Activated CD4-positive, alpha-beta T cell treated with anti-CD3 and anti-CD28 coated beads, Interleukin-2, amount 10 ng/mL, durations not matched to agents 7 days and 5 days (primary cell): ENCODE measurements around the gene PTGES3. TPM values are rescaled to one million over a fixed set of nuclear protein-coding genes. Genes with fewer than 3 reads are reported as not detected.
"Not testable (repeated sequence)": the region's sequence is repeated elsewhere in the genome, so short reads cannot be mapped to it uniquely, and the experiment has no call there.

Experiments used
- CTCF ChIA-PET: fragments of 350-600 bp; sonication (Branson Sonifier 250); formaldehyde crosslinking; loops from one replicate; lab custom pipeline; 2021; ENCODE audit warnings: antibody characterized with exemption; lab: Charles Lee
- POLR2A ChIA-PET: fragments of 350-600 bp; sonication (Branson Sonifier 250); formaldehyde crosslinking; loops from one replicate; lab custom pipeline; 2021; ENCODE audit warnings: antibody characterized with exemption; lab: Charles Lee
- DNase-seq: peaks from one replicate; pipeline ENCODE4 v3.0.0-alpha.2; 2020
- H3K27ac Mint-ChIP-seq: one replicate; pipeline ENCODE4 v1.8.0; 2021; ENCODE audit warnings: mild to moderate bottlenecking, moderate library complexity, mixed read lengths
- H3K27me3 Mint-ChIP-seq: one replicate; pipeline ENCODE4 v1.8.0; 2021; ENCODE audit warnings: mixed read lengths
- H3K36me3 Mint-ChIP-seq: one replicate; pipeline ENCODE4 v1.8.0; 2021; ENCODE audit warnings: low read depth, mixed read lengths
- H3K4me1 Mint-ChIP-seq: one replicate; pipeline ENCODE4 v1.8.0; 2021; ENCODE audit warnings: mixed read lengths
- H3K4me3 Mint-ChIP-seq: one replicate; pipeline ENCODE4 v1.8.0; 2021; ENCODE audit warnings: mild to moderate bottlenecking, moderate library complexity, mixed read lengths
- H3K9me3 Mint-ChIP-seq: one replicate; pipeline ENCODE4 v1.8.0; 2021; ENCODE audit warnings: mixed read lengths
- total RNA-seq, 2 experiments: library from RNA; stranded (reverse); gene quantifications; one replicate each; pipeline ENCODE4 v1.2.3, GENCODE V29; 2021

PTGES3 gene, protein sequence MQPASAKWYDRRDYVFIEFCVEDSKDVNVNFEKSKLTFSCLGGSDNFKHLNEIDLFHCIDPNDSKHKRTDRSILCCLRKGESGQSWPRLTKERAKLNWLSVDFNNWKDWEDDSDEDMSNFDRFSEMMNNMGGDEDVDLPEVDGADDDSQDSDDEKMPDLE
- total RNA-seq, result 100 to 1,000 TPM; 218 to 236 TPM

DNA sequence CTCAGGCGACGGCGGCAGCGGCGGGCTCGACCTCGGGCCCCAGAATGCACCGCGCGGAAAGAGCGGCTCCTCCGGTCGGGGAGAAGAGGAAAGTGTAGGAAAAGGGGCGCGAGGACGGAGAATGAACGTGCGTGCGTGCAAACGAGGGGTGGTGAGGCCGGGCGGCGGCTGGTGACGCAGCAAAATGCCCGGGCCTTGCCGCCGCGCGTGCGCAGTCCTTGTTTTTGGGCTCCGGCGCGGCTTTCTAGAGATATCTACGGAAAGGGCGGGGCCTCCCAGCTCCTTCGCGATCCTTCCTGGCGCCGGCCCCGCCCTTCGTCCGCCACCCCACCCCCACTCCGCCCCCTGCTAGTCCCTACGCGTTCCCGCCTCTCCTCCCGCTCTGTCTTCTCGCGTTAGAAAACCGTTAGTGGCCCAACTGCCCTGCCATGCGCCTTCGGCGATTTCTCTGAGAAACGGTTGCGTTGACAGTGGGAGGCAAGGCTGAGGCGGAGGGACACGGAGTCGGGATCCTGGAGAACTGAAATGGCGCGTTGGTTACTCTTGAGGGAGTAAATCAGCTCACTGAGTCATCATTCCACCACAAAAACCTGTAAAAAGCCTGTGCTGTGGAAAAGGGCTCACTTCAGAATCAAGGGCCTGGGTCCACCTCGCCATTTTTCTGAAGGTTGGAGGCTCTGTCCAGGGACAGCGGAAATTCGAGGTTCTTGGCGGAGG is at the start of gene PTGES3:
PTGES3 (minus strand) TSS at position 156 of the 717 bp plus-strand sequence. CDS start 285 bp downstream, outside the sequence.
- peak within 1 kb of the TSS; percentile 100 for H3K4me3 Mint-ChIP-seq
- H3K9me3 Mint-ChIP-seq, result no peaks in the 10 kb centered on the region
- peak within 1 kb of the TSS; percentile 100 for H3K27ac Mint-ChIP-seq
- DNase-seq, result peak; percentile 98
- peaks cover 29% of the 10 kb centered on the region for H3K4me1 Mint-ChIP-seq
- no peaks in the 10 kb centered on the region for H3K27me3 Mint-ChIP-seq
- ChIA-PET CTCF (interaction anchor here (1.0 to 1.9 kb wide), 3 partner anchors 17 to 555 kb away, joined by 3 to 6 read pairs (median 3); no protein-coding TSS in a partner anchor), POLR2A (interaction anchor here (0.5 to 0.9 kb wide), 6 partner anchors 11 to 75 kb away, joined by 3 to 9 read pairs (median 6); partner anchors contain the start of gene NACA)
- peaks cover 33% of the 10 kb centered on the region for H3K36me3 Mint-ChIP-seq

DNA sequence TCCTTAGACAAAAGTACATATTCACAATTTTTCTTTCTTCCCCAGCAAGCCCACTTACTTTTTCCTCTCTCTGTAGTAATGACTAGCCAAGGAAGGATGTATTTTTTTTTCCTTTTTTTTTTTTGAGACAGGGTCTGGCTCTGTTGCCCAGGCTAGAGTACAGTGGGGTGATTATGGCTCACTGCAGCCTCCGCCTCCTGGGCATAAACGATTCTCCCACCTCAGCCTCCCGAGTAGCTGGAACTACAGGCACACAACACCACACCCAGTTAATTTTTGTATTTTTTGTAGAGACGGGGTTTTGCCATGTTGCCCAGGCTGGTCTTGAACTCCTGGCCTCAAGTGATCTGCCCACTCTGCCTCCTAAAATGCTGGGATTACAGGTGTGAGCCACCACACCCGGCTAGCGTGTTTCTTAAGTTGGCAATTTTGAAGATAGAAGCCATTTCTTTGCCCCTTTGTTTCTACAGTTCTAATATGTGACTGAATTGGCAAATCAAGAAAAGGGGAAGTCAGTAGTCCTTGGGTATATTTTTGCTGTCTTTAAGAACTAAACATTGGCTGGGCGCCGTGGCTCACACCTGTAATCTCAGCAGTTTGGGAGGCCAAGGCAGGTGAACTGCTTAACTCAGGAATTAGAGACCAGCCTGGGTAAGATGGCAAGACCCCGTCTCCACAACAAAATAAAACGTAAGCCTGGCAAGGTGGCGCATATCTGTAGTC is 40.2 kb upstream of the PTGES3 start:
- no peak overlapping the region for H3K27ac Mint-ChIP-seq
- no peaks in the 10 kb centered on the region for H3K9me3 Mint-ChIP-seq
- H3K36me3 Mint-ChIP-seq, result peaks cover 55% of the 10 kb centered on the region
- no peak for DNase-seq
- H3K27me3 Mint-ChIP-seq, result no peaks in the 10 kb centered on the region
- peaks cover 17% of the 10 kb centered on the region for H3K4me1 Mint-ChIP-seq
- no peak overlapping the region for H3K4me3 Mint-ChIP-seq
- ChIA-PET CTCF (interaction anchor here (0.8 to 1.3 kb wide), 4 partner anchors 23 to 383 kb away, joined by 3 read pairs; no protein-coding TSS in a partner anchor), POLR2A (no interaction called here)

DNA sequence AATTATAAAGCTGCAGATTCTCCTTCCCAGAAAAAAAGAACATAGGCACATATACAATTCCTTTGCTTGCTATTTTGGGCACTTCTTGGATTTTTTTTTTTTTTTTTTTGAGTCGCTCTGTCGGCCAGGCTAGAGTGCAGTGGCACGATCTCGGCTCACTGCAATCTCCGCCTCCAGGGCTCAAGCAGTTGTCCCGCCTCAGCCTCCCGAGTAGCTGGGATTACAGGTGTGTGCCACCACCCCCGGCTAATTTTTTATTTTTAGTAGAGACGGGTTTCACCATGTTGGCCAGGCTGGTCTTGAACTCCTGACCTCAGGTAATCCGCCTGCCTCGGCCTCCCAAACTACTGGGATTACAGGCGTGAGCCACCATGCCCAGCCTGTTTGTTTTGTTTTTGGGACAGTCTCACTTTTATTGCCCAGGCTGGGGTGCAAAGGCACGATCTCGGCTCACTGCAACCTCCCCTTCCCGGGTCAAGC is 38.2 kb upstream of the PTGES3 start:
- CTCF ChIA-PET, result interaction anchor here (0.6 to 1.5 kb wide), 7 partner anchors 10 to 611 kb away, joined by 3 to 6 read pairs (median 4); no protein-coding TSS in a partner anchor
- Mint-ChIP-seq H3K27ac (peak overlapping the region; percentile 98), H3K36me3 (peaks cover 63% of the 10 kb centered on the region), H3K4me1 (peaks cover 37% of the 10 kb centered on the region), H3K4me3 (peak overlapping the region; percentile 95)
- POLR2A ChIA-PET, result interaction anchor here (0.8 to 1.2 kb wide), 2 partner anchors 19 to 38 kb away, joined by 3 to 7 read pairs; partner anchors contain the start of gene PTGES3
- DNase-seq, H3K9me3 Mint-ChIP-seq, H3K27me3 Mint-ChIP-seq: not testable (repeated sequence)

DNA sequence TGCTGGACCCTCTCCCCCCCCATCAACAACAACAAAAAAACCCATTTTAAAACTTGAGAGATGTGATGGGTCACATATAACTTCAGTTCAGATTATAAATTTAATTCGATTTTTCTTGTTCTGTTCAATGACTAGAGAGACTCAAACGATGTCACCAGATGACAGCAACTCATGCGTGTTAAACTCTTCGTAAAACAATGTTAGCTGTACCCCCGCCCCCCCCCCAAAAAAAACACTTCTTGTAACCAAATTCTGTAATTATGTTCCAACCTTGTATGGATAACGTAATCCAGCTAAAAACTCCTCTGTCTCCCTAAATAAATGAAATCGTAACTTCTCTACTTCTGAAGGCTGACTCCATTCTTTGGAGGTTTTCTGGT is 37.6 kb upstream of the PTGES3 start:
- peaks cover 64% of the 10 kb centered on the region for H3K36me3 Mint-ChIP-seq
- H3K4me3 Mint-ChIP-seq, result peak overlapping the region; percentile 95
- no peak for DNase-seq
- CTCF ChIA-PET, result interaction anchor here (0.6 to 1.3 kb wide), 6 partner anchors 9 to 276 kb away, joined by 3 to 6 read pairs (median 4); no protein-coding TSS in a partner anchor
- peak overlapping the region; percentile 98 for H3K27ac Mint-ChIP-seq
- H3K27me3 Mint-ChIP-seq, result no peaks in the 10 kb centered on the region
- peaks cover 42% of the 10 kb centered on the region for H3K4me1 Mint-ChIP-seq
- no peaks in the 10 kb centered on the region for H3K9me3 Mint-ChIP-seq
- POLR2A ChIA-PET, result interaction anchor here (0.6 to 1.2 kb wide), 8 partner anchors 20 to 91 kb away, joined by 3 to 8 read pairs (median 4); partner anchors contain the start of gene PTGES3

DNA sequence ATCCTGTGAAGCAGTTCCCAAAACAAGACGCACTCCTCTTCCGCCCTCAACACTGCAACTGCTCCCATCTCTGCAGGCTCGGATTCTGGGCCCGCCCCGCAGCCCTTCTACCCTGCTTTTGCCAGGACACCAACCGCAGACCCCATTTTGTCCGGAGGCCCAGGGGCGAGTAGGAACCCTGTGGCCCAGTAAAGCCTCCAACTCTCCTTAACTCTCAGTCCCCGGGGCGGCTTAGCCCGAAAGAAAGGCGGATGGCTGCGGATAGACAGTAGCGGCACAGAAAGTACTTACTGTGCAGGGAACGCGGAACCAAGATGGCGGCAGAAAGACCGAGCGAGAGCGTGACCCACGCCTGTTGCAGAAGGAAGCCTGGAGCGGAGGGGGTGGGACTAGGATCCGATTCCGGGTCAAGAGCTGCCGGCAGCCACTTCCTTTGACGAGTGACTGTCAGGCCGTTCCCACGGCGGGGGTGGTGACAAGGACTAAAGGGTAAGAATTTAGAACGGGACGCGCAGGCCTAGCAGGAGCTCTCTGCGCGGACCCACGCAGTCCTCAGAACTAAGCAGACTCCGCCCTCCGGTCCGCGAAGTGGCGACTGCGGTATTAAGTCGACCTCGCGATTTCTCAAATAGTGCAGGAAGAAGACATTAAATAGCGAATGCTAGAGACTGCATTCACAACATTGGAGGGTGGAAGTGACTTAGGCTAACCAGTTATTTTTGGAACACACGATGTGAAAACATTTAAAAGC is 37.1 kb upstream of the PTGES3 start, which contains the start of gene NACA:
NACA (minus strand) TSS at position 328 of the 751 bp plus-strand sequence. CDS start 778 bp downstream, outside the sequence.
- DNase-seq, result peak; percentile 100
- Mint-ChIP-seq H3K4me3 (peak within 1 kb of the TSS; percentile 95), H3K9me3 (no peaks in the 10 kb centered on the region), H3K27ac (peak within 1 kb of the TSS; percentile 98), H3K4me1 (peaks cover 48% of the 10 kb centered on the region), H3K36me3 (peaks cover 69% of the 10 kb centered on the region), H3K27me3 (no peaks in the 10 kb centered on the region)
- CTCF ChIA-PET, result interaction anchor here (0.6 to 1.3 kb wide), 4 partner anchors 8 to 276 kb away, joined by 3 to 6 read pairs (median 4); no protein-coding TSS in a partner anchor
- POLR2A ChIA-PET, result interaction anchor here (0.6 to 1.2 kb wide), 8 partner anchors 15 to 90 kb away, joined by 3 to 8 read pairs (median 4); partner anchors contain the start of gene PTGES3

DNA sequence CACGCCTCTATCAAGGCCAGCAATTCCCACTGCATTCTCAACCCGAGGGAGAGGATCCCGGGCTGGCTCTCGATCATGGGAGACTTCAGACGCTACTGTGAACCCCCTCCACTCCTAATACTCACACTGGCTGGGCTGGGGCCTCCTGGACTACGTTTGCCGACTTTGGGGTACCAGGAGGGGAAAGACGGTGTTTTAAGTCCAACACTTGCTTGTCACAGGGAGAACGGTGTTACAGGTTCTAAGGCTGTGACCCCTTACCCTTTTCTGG is 36.6 kb upstream of the PTGES3 start:
- H3K27ac Mint-ChIP-seq, result peak overlapping the region; percentile 98
- POLR2A ChIA-PET, result interaction anchor here (0.7 kb wide), 1 partner anchor 16 kb away, joined by 3 read pairs; no protein-coding TSS in a partner anchor
- H3K9me3 Mint-ChIP-seq, result no peaks in the 10 kb centered on the region
- H3K27me3 Mint-ChIP-seq, result no peaks in the 10 kb centered on the region
- peak overlapping the region; percentile 95 for H3K4me3 Mint-ChIP-seq
- DNase-seq, result no peak
- peaks cover 53% of the 10 kb centered on the region for H3K4me1 Mint-ChIP-seq
- CTCF ChIA-PET, result interaction anchor here (0.5 kb wide), 1 partner anchor 86 kb away, joined by 4 read pairs; no protein-coding TSS in a partner anchor
- peaks cover 70% of the 10 kb centered on the region for H3K36me3 Mint-ChIP-seq

DNA sequence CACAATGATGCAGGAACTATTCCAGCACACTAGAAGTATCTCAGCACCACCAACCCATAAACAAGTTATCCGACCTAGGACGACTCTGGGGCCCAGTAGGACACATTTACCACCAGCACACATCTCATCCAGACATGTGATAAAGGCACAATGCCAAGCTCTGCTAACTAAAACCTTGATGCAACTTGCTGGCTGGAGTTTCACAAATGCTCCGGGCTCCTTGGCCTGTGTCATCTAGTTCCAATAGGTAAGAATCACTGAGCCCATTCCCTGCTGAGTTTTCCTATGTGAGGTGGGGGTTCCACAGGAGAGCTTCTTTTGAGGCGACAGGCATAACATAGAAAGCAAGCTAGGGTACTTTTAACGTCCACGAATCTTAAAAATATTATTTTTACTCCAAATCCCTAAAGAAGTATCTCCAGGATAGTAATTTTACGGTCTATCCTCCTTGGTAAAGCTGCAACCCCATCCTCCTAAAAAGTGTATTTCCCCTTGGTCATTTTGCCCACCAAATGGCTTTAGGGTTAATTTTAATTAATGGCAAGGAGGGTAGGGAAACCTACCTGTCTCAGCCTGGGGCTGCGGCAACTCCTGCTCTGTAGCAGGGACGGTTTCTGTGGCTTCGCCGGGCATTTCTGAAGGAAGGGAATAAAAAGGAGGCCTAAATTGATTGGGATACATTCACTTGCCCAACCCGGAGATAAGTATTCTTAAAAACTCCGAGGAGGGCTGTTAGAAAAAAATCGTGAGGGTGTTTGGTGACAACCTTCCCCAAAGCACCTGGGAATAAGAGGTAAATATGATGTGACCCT is 36.0 kb upstream of the PTGES3 start:
- H3K27ac Mint-ChIP-seq, result peak overlapping the region; percentile 98
- ChIA-PET CTCF (interaction anchor here (0.5 to 1.7 kb wide), 2 partner anchors 86 to 342 kb away, joined by 3 to 4 read pairs; no protein-coding TSS in a partner anchor), POLR2A (no interaction called here)
- H3K4me1 Mint-ChIP-seq, result peaks cover 58% of the 10 kb centered on the region
- no peak for DNase-seq
- H3K36me3 Mint-ChIP-seq, result peaks cover 73% of the 10 kb centered on the region
- no peaks in the 10 kb centered on the region for H3K9me3 Mint-ChIP-seq
- no peaks in the 10 kb centered on the region for H3K27me3 Mint-ChIP-seq
- peak overlapping the region; percentile 95 for H3K4me3 Mint-ChIP-seq

DNA sequence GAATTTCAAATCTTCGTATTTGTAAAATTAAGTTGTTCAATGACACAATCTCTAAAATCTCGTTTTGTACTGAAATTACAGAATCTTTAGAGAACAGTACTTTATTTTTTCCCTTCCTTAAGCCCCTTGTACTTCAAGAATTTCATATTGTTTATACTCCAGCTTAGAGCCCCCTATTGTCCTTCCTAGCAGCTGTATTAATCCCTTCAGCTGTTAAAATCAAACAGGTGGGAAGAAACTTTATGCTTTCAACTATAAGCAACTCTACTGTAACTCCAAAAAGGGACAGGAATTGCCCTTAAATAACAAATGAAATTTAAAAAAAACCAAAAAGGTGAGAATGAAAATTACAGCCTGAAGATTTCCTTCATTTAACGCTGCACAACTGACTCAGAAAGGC is 35.3 kb upstream of the PTGES3 start:
- no peaks in the 10 kb centered on the region for H3K9me3 Mint-ChIP-seq
- H3K27ac Mint-ChIP-seq, result peak overlapping the region; percentile 98
- CTCF ChIA-PET, result interaction anchor here (0.9 to 1.7 kb wide), 2 partner anchors 15 to 343 kb away, joined by 3 to 5 read pairs; no protein-coding TSS in a partner anchor
- H3K4me3 Mint-ChIP-seq, result peak overlapping the region; percentile 95
- peaks cover 64% of the 10 kb centered on the region for H3K4me1 Mint-ChIP-seq
- H3K27me3 Mint-ChIP-seq, result no peaks in the 10 kb centered on the region
- no peak for DNase-seq
- POLR2A ChIA-PET, result no interaction called here
- peaks cover 78% of the 10 kb centered on the region for H3K36me3 Mint-ChIP-seq

DNA sequence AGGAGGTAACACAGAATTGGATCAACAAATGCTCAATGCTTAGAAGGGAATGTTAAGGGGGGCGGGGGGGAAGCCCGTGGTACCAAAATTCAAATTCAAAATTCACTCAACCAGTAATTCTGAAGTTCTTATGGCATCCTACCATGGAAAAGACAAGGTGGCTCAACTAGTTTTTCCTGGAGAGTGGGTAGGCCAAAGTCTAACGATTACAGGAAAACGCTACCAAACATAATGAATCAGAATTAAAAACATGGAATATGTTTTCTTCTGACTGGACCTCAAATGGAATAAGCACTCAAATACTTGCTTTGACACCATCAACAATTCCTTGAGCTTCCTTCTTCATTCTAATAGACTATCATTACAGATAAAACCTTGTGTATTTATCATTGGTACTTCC is 34.7 kb upstream of the PTGES3 start:
- H3K9me3 Mint-ChIP-seq, result no peaks in the 10 kb centered on the region
- H3K4me1 Mint-ChIP-seq, result peaks cover 64% of the 10 kb centered on the region
- H3K36me3 Mint-ChIP-seq, result peaks cover 77% of the 10 kb centered on the region
- peak overlapping the region; percentile 95 for H3K4me3 Mint-ChIP-seq
- CTCF ChIA-PET, result interaction anchor here (0.9 to 1.7 kb wide), 2 partner anchors 15 to 343 kb away, joined by 3 to 5 read pairs; no protein-coding TSS in a partner anchor
- POLR2A ChIA-PET, result no interaction called here
- no peak for DNase-seq
- H3K27me3 Mint-ChIP-seq, result no peaks in the 10 kb centered on the region
- no peak overlapping the region for H3K27ac Mint-ChIP-seq

DNA sequence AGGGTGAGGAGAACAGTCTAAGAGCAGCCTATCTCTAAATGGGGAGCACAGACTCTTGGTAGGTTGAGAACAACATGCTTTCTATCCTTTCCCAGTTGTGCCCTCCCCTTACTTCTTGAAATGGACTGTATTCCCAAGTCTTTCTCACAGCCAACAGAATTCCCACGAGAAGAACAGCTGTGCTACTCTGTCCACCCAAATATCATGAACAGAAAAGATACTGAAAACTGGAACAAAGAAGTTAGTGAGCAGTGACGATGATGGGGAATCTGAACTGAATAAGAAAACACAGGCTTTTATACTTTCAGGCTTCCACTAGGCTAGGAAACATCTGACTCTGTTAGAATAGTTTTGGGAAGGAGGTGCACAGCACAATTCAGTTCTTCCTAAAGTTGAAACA is 33.6 kb upstream of the PTGES3 start:
- peak overlapping the region; percentile 95 for H3K4me3 Mint-ChIP-seq
- POLR2A ChIA-PET, result no interaction called here
- CTCF ChIA-PET, result interaction anchor here (0.6 to 1.0 kb wide), 3 partner anchors 23 to 44 kb away, joined by 3 to 4 read pairs (median 3); no protein-coding TSS in a partner anchor

DNA sequence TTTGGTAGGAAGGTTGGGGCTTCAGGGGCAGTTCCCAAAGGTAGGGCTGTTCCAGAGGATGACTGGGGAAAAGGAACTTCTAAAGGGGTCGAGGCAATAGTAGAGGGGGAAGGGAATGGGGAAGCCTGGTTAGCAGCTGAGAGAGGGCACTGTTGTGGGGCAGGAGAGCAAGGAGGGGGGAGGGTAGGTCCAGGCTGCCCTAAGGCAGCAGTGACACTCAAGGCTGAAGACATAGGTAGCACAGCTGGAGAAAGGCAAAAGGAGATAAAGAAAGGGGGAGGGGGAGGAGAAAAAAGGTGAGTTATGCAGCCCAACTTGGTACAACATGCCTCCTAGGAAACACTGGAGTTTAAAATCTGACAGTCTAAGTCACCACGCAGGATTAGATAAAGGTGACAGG is 33.1 kb upstream of the PTGES3 start:
- Mint-ChIP-seq H3K27ac (peak overlapping the region; percentile 80), H3K4me3 (peak overlapping the region; percentile 34), H3K27me3 (no peaks in the 10 kb centered on the region), H3K4me1 (peaks cover 69% of the 10 kb centered on the region), H3K36me3 (peaks cover 77% of the 10 kb centered on the region), H3K9me3 (no peaks in the 10 kb centered on the region)
- DNase-seq, result no peak
- POLR2A ChIA-PET, result no interaction called here
- CTCF ChIA-PET, result no interaction called here

More for the DNA sequence above, 33.6 kb upstream of the PTGES3 start:
- Mint-ChIP-seq H3K9me3 (no peaks in the 10 kb centered on the region), H3K27ac (peak overlapping the region; percentile 80), H3K4me1 (peaks cover 65% of the 10 kb centered on the region), H3K27me3 (no peaks in the 10 kb centered on the region), H3K36me3 (peaks cover 74% of the 10 kb centered on the region)
- no peak for DNase-seq
